Gastrocnemius medialis (tissue), 4 donors: ENCODE data around the gene SLC18A3.

Experiments
- POLR2A ChIP-seq, 2 donors: fragments of 450-650 bp; IDR thresholded peaks; one replicate each; pipeline ENCODE4 v1.6.1; 2017; ENCODE audit warnings: antibody characterized with exemption in 2 of 2, mild to moderate bottlenecking in 2 of 2, moderate library complexity in 2 of 2
- TF ChIP-seq, protein P1 (sequence below), 5 experiments: fragments of 450-650 bp in 3 of 5; fragments of 200-600 bp in 2 of 5; sonication (generic) in 2 of 5; IDR thresholded peaks in 4 of 5; conservative IDR thresholded peaks in 1 of 5; 1 replicate in 4 of 5; 2 replicates in 1 of 5; pipeline ENCODE4 v1.5.1; 2016 to 2019; ENCODE audit warnings: antibody characterized with exemption in 5 of 5, mild to moderate bottlenecking in 3 of 5, moderate library complexity in 3 of 5

DNA sequence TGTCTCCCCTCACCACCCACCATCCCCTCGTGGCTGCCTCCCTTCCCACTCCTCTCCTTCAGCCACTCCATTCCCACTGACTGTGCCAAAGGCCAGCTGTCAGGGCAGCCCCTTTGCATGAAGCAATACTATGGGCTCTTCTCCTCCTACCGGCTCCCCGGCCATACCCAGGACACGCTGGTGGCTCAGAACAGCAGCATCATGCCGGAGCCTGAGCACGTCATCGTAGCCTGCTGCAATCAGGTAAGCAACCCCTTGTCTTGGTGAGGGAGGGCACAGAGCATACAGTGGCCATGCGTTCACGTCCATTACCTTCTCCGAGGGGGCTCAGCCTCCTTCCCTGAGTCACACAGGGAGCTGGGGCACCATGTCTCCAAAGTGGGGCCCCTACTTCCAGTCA, 15.3 kb downstream of the SLC18A3 start:
- TF ChIP-seq, protein P1, sequence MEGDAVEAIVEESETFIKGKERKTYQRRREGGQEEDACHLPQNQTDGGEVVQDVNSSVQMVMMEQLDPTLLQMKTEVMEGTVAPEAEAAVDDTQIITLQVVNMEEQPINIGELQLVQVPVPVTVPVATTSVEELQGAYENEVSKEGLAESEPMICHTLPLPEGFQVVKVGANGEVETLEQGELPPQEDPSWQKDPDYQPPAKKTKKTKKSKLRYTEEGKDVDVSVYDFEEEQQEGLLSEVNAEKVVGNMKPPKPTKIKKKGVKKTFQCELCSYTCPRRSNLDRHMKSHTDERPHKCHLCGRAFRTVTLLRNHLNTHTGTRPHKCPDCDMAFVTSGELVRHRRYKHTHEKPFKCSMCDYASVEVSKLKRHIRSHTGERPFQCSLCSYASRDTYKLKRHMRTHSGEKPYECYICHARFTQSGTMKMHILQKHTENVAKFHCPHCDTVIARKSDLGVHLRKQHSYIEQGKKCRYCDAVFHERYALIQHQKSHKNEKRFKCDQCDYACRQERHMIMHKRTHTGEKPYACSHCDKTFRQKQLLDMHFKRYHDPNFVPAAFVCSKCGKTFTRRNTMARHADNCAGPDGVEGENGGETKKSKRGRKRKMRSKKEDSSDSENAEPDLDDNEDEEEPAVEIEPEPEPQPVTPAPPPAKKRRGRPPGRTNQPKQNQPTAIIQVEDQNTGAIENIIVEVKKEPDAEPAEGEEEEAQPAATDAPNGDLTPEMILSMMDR (IDR thresholded peaks at IDR 0.05 in 4 of 5, conservative IDR thresholded peaks at IDR 0.05 in 1 of 5), result no peak
- TF ChIP-seq POLR2A (IDR thresholded peaks at IDR 0.05), result no peak
